ENCODE measurements around the gene SPDYE9.
"Not testable (repeated sequence)": the region's sequence is repeated elsewhere in the genome, so short reads cannot be mapped to it uniquely, and the experiment has no call there.

SPDYE9 gene

GRCh38 chr7:73085938-73086337 lies at the start of gene SPDYE9:
TSS of gene SPDYE9 (minus strand) at chr7:73086038. CDS start at chr7:73084238, 1,800 bp downstream.
- not testable (repeated sequence) for DNase-seq (ENCODE audit: extremely low read depth, insufficient read length); H3K27me3 ChIP-seq (replicated peaks; ENCODE audit: control insufficient read depth, insufficient read depth, low read length); H3K4me3 ChIP-seq (replicated peaks; ENCODE audit: low read depth, low read length); H3K36me3 ChIP-seq (ENCODE audit: control insufficient read depth, insufficient read depth, low read length)

DNA sequence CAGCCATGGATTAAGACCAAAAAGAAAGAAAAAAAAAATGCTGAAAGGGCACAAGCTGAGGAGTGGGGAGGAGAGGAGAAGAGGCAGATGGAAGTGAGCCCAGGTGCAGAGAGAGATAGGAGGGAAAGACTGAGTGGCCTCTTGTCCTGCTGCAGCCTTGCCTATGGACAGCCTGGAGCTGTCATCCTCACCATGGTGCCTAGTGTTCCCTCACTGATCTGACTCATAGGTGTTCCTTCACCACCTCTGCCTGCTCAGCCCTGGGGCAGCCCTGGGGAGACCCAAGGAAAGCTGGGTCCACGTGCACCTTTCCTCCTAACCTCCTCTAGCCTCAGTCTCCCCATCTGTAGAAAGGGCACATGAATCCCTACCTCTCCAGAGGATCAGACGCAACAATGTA lies 49.0 kb upstream of the SPDYE9 start:
- not testable (repeated sequence) for H3K4me3 ChIP-seq (replicated peaks; ENCODE audit: low read depth, low read length); H3K36me3 ChIP-seq (ENCODE audit: control insufficient read depth, insufficient read depth, low read length); H3K27me3 ChIP-seq (replicated peaks; ENCODE audit: control insufficient read depth, insufficient read depth, low read length); DNase-seq (ENCODE audit: extremely low read depth, insufficient read length)

GRCh38 chr7:73132651-73133217 lies 46.9 kb upstream of the SPDYE9 start:
- H3K4me3 ChIP-seq (replicated peaks; ENCODE audit: low read depth, low read length); H3K36me3 ChIP-seq (ENCODE audit: control insufficient read depth, insufficient read depth, low read length); DNase-seq (ENCODE audit: extremely low read depth, insufficient read length); H3K27me3 ChIP-seq (replicated peaks; ENCODE audit: control insufficient read depth, insufficient read depth, low read length): not testable (repeated sequence)

- H3K4me3 ChIP-seq (replicated peaks; ENCODE audit: low read depth, low read length); DNase-seq (ENCODE audit: extremely low read depth, insufficient read length); H3K36me3 ChIP-seq (ENCODE audit: control insufficient read depth, insufficient read depth, low read length); H3K27me3 ChIP-seq (replicated peaks; ENCODE audit: control insufficient read depth, insufficient read depth, low read length): not testable (repeated sequence)
Observed at GRCh38 chr7:73130612-73131011, 44.8 kb upstream of the SPDYE9 start.

- DNase-seq (ENCODE audit: extremely low read depth, insufficient read length) = not testable (repeated sequence)
Observed at GRCh38 chr7:73124126-73124525, 38.3 kb upstream of the SPDYE9 start.

GRCh38 chr7:73122778-73123447 lies 37.1 kb upstream of the SPDYE9 start:
- H3K36me3 ChIP-seq (ENCODE audit: control insufficient read depth, insufficient read depth, low read length); H3K4me3 ChIP-seq (replicated peaks; ENCODE audit: low read depth, low read length); H3K27me3 ChIP-seq (replicated peaks; ENCODE audit: control insufficient read depth, insufficient read depth, low read length); DNase-seq (ENCODE audit: extremely low read depth, insufficient read length): not testable (repeated sequence)

More at GRCh38 chr7:73124126-73124525, 38.3 kb upstream of the SPDYE9 start:
- not testable (repeated sequence) for H3K4me3 ChIP-seq (replicated peaks; ENCODE audit: low read depth, low read length); H3K36me3 ChIP-seq (ENCODE audit: control insufficient read depth, insufficient read depth, low read length); H3K27me3 ChIP-seq (replicated peaks; ENCODE audit: control insufficient read depth, insufficient read depth, low read length)

DNA sequence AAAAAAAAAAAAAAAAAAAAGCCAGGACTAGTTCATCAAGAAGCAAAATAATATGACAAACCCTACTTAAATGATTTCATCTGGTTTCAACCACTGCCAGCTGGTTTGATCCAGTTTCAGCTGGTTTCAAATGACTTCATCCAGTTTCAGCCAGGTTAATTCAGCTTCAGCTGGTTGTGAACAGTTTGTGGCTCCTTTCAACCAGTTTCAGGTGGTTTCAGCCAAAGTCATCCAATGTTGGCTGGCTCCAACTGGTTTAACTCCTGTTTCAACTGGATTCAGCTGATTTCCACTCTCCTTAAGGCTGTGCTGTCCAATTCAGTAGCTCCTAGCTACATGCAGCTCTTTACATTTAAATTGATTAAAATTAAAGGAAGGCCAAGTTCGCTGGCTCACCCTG lies 32.3 kb upstream of the SPDYE9 start:
- H3K27me3 ChIP-seq (replicated peaks; ENCODE audit: control insufficient read depth, insufficient read depth, low read length); DNase-seq (ENCODE audit: extremely low read depth, insufficient read length); H3K36me3 ChIP-seq (ENCODE audit: control insufficient read depth, insufficient read depth, low read length); H3K4me3 ChIP-seq (replicated peaks; ENCODE audit: low read depth, low read length): not testable (repeated sequence)

- not testable (repeated sequence) for H3K27me3 ChIP-seq (replicated peaks; ENCODE audit: control insufficient read depth, insufficient read depth, low read length); DNase-seq (ENCODE audit: extremely low read depth, insufficient read length); H3K36me3 ChIP-seq (ENCODE audit: control insufficient read depth, insufficient read depth, low read length); H3K4me3 ChIP-seq (replicated peaks; ENCODE audit: low read depth, low read length)
Observed at GRCh38 chr7:73057811-73058210, 28.0 kb downstream of the SPDYE9 start, which contains the start of gene SPDYE11. TSS of gene SPDYE11 (minus strand) at chr7:73057911. CDS start at chr7:73056111, 1,800 bp downstream.

DNA sequence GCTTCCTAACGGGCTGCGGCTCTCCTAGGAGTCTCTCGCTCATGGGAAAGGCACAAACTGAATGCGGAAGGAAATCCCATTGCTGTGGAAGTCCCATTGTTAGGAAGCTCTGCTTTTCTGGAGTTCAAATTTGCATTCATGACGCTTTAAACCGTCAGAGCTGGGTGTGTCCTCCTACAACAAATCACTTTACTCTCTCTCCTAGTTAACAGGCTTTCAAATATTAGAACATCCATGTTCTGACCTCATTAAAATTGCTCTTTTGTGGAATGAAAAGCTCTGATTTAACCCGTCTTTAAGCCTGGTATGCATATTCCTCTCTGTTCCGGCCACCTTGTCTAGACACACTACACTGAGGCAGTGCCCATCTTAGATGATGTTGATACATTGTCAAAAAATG lies 56.2 kb downstream of the SPDYE9 start, which contains the start of gene SPDYE8:
SPDYE8 (minus strand) TSS at position 101 of the 400 bp plus-strand sequence. CDS start 1,800 bp downstream, outside the sequence.
- H3K4me3 ChIP-seq (replicated peaks; ENCODE audit: low read depth, low read length); H3K36me3 ChIP-seq (ENCODE audit: control insufficient read depth, insufficient read depth, low read length); H3K27me3 ChIP-seq (replicated peaks; ENCODE audit: control insufficient read depth, insufficient read depth, low read length); DNase-seq (ENCODE audit: extremely low read depth, insufficient read length): not testable (repeated sequence)

Data from GM06990 (cell line).